CD4-positive, CD25-positive, alpha-beta regulatory T cell (primary cell): ENCODE results near the gene ZNF692. TPM values are rescaled to one million over a fixed set of nuclear protein-coding genes. Genes with fewer than 3 reads are reported as not detected.

Experiments
- polyA plus RNA-seq, 4 donors: library from polyadenylated mRNA; unstranded; fragments of 300-500 nt; fragmentation: Illumina TruSeq; gene quantifications; one replicate each; pipeline ENCODE4 v1.2.3, GENCODE V29; 2021
- total RNA-seq: library from RNA; stranded (reverse); gene quantifications from one replicate; pipeline ENCODE4 v1.2.3, GENCODE V29; 2022

Gene ZNF692
- total and polyA plus RNA-seq, 5 donors from 2014 or later: 6.0 to 50.6 (median 7.7) TPM

Other genes starting within 250 kb of the ZNF692 start
- not detected for gene OR2T11, start 224.0 kb downstream of the ZNF692 start, total RNA-seq
- not detected for gene OR2T11, start 224.0 kb downstream of the ZNF692 start, polyA plus RNA-seq
- not detected for gene OR2T35, start 213.8 kb downstream of the ZNF692 start, total RNA-seq
- gene OR2T35, start 213.8 kb downstream of the ZNF692 start, polyA plus RNA-seq: not detected
- not detected for gene OR2T27, start 203.6 kb downstream of the ZNF692 start, total RNA-seq
- gene OR2T27, start 203.6 kb downstream of the ZNF692 start, polyA plus RNA-seq: not detected
- gene OR14I1, start 156.3 kb downstream of the ZNF692 start, total RNA-seq: not detected
- not detected for gene OR14I1, start 156.3 kb downstream of the ZNF692 start, polyA plus RNA-seq
- not detected for gene LYPD8, start 103.3 kb downstream of the ZNF692 start, total RNA-seq
- gene LYPD8, start 103.3 kb downstream of the ZNF692 start, polyA plus RNA-seq: under 1 TPM in 1 of 4 donors, not detected in 3; 0.22 TPM
- 18.3 TPM for gene SH3BP5L, start 33.2 kb downstream of the ZNF692 start, total RNA-seq
- gene SH3BP5L, start 33.2 kb downstream of the ZNF692 start, polyA plus RNA-seq: 1 to 10 TPM; 2.2 to 6.5 (median 4.5) TPM
- gene ZNF672, start 20.9 kb downstream of the ZNF692 start, total RNA-seq: 39.1 TPM
- 10 to 100 TPM; 24.8 to 33.3 (median 27.5) TPM for gene ZNF672, start 20.9 kb downstream of the ZNF692 start, polyA plus RNA-seq
- 3.2 TPM for gene PGBD2, start 47.1 kb upstream of the ZNF692 start, total RNA-seq
- 10 to 100 TPM in 1 of 4 donors, 1 to 10 TPM in 3; 7.2 to 10.8 (median 8.3) TPM for gene PGBD2, start 47.1 kb upstream of the ZNF692 start, polyA plus RNA-seq